GM18861 (cell line): Measurements from ENCODE around the gene TREM2.

Experiments used
- ATAC-seq: cut with Tn5 transposase; IDR thresholded peaks from one replicate; pipeline ENCODE4 v1.9.1; 2021; ENCODE audit not compliant: unreplicated experiment

TREM2 gene

GRCh38 chr6:41184761-41185160, 21.8 kb upstream of the TREM2 start:
- ATAC-seq = no peak

- no peak for ATAC-seq
Measured at GRCh38 chr6:41182069-41183034, 19.4 kb upstream of the TREM2 start.

GRCh38 chr6:41181566-41181965, 18.6 kb upstream of the TREM2 start:
- no peak for ATAC-seq

- no peak for ATAC-seq
Measured at GRCh38 chr6:41179163-41179562, 16.2 kb upstream of the TREM2 start.

GRCh38 chr6:41177695-41178094, 14.8 kb upstream of the TREM2 start:
- ATAC-seq = no peak

GRCh38 chr6:41177287-41177686, 14.4 kb upstream of the TREM2 start:
- ATAC-seq = no peak

GRCh38 chr6:41176189-41176588, 13.3 kb upstream of the TREM2 start:
- ATAC-seq = no peak

- ATAC-seq = no peak
Measured at GRCh38 chr6:41175084-41175483, 12.2 kb upstream of the TREM2 start.

- ATAC-seq = no peak
Measured at GRCh38 chr6:41174610-41175009, 11.7 kb upstream of the TREM2 start.

GRCh38 chr6:41171908-41172307, 9.0 kb upstream of the TREM2 start:
- no peak for ATAC-seq

- no peak for ATAC-seq
Measured at GRCh38 chr6:41170547-41171160, 7.7 kb upstream of the TREM2 start.

GRCh38 chr6:41167173-41167963, 4.5 kb upstream of the TREM2 start:
- ATAC-seq = no peak

GRCh38 chr6:41164551-41165120, 1.7 kb upstream of the TREM2 start:
- ATAC-seq = no peak

- ATAC-seq = no peak
Measured at GRCh38 chr6:41163419-41163717, 452 bp upstream of the TREM2 start.

GRCh38 chr6:41161851-41162552, 914 bp downstream of the TREM2 start:
- ATAC-seq = no peak

GRCh38 chr6:41161380-41161779, 1.5 kb downstream of the TREM2 start:
- ATAC-seq = no peak

- ATAC-seq = no peak
Measured at GRCh38 chr6:41160933-41161332, 2.0 kb downstream of the TREM2 start.

- no peak for ATAC-seq
Measured at GRCh38 chr6:41159415-41160082, 3.4 kb downstream of the TREM2 start.

GRCh38 chr6:41157323-41157722, 5.6 kb downstream of the TREM2 start:
- ATAC-seq = no peak

GRCh38 chr6:41156771-41157170, 6.1 kb downstream of the TREM2 start:
- ATAC-seq = no peak
